ENCODE data around the gene RLN3.

GRCh38 chr19:13981988-13982501 is 45.9 kb upstream of the RLN3 start:
- TF ChIP-seq POLR2A (IDR thresholded peaks at IDR 0.05; ENCODE audit: low read length): no peak
- TF ChIP-seq GATA1 (IDR thresholded peaks at IDR 0.05; ENCODE audit: low read depth, low read length): no peak

Data from erythroblast (primary cell).